Measurements from ENCODE around the gene HECW1.
A peak's percentile ranks its signal among the peaks of the same experiment; 100 is the strongest.

The HECW1 gene

DNA sequence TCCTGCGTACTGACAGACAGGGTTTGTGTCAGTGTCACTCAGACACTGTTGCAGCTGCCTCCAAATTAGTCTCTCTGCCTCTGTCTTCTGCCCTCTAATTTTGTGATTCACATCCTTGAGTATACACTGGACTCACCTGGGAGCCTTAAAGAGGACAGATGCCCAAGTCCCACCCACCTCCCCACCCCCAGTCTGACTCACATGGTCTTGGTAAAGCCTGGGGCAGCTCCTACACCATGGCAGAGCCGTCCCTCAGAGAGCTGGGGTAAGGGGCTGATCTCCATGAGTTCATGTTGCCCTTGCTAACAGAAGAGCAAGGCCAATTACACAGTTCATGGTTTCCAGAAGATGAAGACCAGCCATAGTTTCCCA, 272.8 kb downstream of the HECW1 start:
- DNase-seq: no peak

DNA sequence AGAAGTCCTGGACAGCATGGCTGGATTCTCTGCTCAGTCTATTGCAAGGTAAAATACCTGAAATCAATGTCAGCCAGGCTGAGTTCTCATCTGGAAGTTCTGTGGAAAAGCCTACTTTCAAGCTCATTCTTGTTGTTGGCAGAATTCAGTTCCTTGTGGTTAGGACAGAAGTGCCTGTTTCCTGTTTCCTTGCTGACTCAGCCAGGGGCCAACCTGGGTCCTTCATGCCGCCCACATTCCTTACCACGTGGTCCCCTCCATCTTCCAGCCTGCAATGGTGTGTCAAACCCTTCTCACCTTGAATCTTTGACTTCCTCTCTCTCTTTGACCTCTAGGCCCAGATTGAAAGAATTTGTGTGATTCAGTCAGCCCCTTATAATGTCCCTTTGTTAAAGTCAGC, 273.4 kb downstream of the HECW1 start:
- no peak for DNase-seq

DNA sequence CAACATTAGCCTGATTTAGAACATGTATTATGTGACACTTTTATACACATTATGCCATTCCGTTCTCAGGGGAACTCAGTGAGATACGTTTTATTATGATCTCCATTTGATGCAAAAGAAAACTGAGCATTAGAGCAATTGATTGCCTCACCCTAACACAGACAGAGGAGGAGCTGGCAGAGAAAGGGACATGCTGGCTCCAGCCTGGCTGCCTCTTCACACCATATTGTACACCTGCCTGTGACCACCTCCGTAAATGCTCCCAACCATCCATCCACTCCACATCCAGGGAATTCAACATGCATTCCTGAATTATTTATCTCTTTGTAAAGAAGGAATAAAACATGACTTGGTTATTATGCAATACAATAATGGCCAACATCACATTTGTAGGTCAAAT, 275.5 kb downstream of the HECW1 start:
- no peak for DNase-seq

DNA sequence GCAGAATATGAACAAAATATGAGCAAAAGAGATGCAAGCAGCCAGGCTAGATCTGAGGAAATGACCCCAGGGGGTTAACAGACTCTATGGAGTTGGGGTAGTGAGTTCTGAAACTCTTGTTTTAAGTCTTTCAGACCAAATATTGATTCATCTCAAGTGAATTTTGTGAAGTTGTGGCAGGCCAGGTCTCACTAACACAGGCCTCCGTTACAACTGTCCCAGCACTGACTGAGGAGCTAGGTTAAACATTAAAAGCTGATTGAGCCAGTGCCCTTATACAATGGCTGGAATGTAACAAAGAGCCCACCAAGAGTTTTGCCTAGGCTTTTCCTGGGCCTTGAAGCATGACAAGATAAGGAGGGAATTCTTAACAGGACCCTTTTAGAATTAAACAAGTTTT, 278.1 kb downstream of the HECW1 start:
- no peak for DNase-seq

DNA sequence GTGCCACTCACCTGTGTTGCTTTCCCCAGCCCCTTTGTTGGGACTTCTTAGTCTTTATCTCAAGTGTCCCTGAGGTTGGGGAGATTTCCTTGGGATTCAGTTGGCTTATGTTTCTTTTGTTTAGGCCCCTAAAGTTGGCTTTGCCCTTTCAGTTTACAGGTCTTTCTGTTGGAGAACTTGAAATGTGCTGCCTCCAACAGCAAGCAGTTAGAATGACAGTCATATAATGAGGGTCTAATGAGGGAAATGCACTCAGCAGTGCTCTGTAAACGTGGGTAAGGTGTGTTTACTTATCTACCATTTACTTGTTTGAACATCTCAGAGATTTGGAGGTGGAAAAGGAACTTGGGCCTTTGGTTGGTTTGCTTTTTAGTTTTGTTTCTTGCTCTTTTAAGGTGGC, 279.1 kb downstream of the HECW1 start:
- DNase-seq: no peak

DNA sequence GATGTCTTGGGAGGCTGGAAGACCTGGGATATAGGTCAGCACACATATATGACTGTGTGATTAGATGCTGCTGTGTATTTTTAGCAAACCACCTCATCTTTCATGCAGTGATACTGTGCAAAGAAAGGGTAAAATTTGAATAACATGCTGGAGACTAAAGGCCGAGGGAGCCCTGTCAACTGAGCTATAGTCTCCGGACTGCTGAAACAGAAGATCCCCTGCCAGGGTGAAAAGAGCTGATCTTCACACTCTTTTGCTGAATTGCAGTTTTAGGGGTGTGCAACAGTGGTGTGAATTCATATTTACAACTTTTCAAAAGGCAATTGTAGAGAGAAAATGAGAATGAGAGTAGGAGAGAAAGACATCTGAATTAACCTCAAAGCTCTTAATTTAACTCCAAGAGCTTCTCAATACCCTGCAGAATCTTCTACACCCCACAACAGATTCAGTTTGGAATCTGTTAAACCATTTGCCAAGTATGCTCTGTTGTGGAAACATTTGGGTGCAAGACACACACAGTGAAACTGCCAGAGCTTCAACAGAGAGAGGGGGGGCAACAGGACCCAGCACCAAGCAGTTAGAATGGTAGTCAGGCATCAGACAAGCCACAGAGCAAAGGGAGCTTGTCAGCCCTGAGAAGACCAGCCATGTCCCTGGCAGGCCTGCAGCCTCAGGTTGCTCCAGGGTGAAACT, 280.3 kb downstream of the HECW1 start:
- no peak for DNase-seq

DNA sequence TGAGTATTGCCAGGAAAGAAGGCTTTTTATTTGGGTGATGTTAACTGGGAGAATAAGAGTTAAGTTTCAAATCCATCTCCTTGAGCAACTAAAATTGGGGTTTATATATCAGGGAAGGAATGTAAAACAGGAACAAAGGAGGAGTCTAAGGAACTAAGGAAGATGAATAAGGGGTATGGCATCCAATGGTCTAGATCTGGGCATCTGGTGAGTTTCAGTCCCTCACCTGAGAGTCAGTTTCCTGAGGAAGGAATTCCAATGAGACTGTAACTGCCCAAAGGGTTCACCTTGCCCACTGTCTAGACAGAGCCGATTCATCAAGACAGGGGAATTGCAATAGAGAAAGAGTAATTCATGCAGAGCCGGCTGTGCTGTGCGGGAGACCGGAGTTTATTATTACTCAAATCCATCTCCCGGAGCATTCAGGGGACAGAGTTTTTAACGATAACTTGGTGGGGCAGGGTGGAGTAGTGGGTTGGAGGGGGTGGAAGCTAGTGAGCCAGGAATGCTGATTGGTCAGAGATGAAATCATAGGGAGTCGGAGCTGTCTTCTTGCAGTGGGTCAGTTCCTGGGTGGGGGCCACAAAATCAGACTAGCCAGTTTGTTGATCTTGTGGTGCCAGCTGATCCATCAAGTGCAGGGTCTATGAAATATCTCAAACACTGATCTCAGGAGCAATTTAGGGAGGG, 282.1 kb downstream of the HECW1 start:
- no peak for DNase-seq

DNA sequence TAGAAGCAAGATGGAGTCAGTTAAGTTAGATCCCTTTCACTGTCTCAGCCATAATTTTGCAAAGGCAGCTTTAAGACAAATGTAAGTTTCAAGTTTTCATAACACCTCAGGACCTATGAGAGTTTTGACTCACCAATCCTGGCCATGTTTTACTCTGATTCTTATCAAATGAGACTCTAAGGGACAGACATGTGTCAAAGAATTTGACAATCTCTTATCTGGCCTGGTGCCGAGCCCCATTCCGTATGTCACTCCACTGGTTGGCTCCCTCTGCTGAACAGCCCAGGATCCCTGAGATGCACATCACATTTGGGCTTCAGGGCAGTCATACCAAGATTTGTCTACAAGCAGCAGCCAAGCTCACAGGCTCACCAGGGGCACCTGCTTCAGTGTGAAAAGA, 282.9 kb downstream of the HECW1 start:
- DNase-seq: no peak

DNA sequence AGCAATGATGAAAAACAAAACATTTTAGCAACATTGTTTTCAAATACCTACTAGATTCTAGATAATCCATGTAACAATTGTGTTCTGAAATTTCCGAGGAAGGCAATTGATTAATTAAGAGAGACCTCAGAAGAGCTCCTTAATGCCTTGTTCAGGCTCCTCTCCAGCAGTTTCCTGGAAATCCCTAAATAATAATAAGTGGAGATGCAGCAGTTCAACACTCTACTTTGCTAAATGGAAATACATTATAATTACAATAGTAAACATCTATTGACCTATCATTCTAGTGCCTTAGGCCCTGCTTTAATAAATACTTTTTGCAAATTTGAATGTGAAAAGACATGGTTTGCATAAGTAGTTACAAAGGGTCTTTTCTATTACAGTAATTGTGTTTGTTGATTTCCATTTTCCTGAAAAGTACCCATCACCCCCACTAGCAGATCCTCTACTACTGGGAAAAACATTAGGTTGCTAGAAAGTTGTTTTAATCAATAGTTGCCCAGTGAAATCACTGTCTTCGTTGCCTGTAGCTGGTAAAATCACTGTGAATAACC, 283.8 kb downstream of the HECW1 start:
- DNase-seq: no peak

DNA sequence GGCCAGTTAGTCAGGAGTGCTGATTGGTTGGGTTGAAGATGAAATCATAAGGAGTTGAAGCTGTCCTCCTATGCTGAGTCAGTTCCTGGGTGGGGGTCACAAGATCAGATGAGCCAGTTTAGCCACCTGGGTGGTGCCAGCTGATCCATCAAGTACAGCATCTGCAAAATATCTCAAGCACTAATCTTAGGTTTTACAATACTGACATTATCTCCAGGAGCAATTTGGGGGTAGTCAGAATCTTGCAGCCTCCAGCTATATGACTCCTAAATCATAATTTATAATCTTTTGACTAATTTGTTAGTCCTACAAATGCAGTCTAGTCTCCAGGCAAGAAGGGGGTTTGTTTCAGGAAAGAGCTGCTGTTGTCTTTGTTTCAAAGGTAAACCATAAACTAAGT, 286.4 kb downstream of the HECW1 start:
- no peak for DNase-seq

DNA sequence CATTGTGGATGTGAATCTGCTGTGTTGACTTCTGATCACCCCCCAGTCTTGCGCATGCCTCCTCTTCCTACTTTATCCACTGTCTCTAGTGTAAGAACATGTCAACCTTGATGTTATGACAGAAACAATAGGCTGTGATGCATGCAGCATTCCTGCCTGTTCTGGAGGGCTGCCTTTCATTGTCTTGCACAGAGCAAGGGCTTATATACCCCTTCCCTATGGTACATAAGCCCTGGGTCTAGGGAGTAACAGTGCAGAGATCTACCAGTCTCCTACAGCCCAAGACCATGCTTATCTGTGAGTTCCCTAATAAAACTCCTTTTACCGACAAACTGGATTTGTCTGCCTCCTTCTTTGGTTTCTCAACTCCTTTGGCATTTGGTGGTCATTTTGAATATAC, 293.5 kb downstream of the HECW1 start:
- DNase-seq: no peak

DNA sequence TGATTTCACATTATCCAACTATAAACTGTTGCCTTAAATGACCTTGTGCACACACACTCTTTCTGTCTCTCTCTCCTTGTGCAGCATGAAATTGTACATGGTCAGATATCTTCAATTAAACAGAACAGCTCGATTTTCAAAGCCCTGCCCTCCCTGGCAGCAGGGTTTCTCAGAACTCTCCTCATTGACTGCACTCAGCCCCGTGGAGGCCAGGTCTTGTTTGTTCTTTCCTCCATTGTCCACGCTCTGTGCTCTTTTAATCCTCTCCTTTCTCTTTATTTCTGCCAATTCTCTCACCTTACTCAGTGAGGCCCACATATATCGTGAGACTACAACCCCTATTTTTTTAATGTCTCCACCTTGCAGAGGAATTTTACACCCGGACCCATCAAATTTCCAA, 294.5 kb downstream of the HECW1 start:
- DNase-seq: no peak

DNA sequence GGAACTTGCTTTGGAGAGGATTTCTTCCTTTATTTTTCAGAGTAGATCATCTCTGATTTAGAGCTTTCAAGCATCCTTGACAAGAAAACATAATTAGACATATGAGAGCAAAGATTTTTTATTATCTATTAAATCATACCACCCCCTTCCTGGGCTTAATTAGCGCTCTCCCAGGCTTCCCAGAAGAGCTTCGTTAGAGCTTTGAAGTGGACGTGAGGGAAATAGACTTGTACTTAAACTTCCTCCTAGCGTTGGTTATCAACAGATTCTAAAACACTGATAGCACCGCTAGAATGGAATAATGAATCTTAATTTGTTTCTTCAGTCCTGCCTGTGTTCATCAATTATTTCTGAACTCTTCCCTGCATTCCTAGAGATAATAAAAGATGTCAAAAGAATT, 296.5 kb downstream of the HECW1 start:
- DNase-seq: no peak

DNA sequence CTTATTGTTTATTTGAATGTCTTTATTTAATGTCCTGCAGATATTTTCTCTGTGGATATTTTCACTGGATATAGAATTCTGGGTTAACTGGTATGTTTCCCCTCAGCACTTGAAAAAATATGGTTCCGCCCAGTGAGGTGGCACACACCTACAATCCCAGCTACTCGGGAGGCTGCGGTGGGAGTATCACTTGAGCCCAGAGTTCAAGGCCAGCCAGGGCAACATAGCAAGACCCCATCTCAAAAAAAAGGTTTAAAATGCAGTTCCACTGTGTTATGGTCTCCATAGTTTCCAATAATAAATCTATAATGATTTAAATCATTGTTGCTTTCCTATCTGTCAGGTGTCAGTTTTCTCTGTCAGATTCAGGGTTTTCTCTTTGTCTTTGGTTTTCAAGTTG, 305.0 kb downstream of the HECW1 start:
- DNase-seq: no peak

DNA sequence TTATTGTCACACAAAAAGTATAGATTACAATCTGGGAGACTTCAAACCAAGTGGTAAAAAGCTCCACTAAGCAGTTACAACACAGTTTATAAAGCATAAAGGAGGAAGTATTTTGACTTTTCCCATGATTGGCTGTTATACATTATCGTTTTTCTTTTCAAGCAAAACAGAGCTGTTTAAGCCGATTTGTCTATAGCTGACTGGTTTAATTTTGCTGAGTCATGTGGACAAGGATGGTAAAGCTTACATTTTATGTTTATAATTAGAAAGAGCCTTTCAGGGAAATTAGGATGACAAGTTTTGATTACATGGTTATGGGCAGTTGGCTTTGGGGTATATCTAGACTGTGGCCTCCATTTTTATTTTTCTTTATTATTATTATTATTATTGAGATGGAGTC, 318.0 kb downstream of the HECW1 start:
- DNase-seq: no peak

DNA sequence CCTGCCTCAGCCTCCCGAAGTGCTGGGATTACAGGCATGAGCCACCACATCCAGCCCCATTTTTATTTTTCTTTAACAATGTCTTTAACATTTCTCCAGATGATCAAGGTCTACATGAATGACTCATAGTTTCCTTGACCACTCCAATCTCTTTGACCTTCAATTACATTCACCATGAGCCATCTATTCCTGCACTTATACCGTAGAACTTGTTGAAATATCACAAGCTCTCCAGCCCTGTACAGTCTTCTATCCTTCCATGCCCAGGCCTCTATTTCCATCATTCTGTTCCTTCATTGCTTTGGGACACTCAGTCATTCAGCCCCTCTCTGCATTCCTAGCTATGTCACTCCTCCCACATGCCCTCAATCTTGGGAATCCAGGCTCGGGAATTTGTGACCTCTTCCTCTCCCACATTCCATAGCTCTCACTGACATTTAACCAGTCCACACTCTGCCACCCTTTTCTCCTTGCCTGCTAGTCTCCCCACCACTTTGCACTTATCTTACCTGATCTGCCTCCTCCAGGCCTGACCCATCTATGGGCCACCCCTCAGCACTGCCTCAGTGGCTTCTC, 318.7 kb downstream of the HECW1 start:
- no peak for DNase-seq

DNA sequence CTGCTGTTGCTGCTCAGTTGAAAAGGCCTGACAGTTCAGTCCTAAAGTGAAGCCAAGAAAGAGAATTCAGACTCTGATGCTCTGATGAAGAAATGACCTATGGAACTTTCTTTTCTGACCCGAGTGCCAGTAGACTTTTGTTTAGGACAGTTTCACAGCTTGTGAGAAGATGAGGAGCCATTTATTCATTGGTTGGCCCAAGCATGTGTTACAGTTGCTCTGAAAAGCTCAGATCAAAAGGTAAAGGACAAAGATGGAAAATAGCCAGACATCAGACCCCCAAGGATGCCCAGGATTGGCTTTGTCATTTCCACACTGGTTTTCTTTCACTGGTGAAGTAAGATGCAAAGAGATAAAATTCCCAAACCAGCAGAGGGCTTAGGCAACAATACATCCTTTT, 321.2 kb downstream of the HECW1 start:
- no peak for DNase-seq

DNA sequence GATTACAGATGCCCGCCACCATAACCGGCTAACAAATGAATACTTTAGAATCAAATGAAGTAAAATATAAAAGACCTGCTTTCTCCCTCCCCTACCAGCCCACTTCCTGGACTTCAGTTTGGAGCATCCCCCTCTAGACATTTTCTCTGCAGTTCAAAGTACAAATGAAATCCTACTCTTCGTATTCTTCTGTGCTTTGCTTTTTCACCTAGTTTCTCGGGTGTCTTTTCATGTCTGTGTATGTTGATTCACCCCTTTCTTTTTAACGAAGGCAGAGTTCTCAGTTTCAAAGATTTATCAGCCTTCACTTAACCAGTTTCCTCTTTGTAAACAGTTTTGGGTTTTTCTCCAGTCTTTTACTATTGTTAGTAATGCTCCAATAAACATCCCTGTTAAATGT, 324.6 kb downstream of the HECW1 start:
- no peak for DNase-seq

DNA sequence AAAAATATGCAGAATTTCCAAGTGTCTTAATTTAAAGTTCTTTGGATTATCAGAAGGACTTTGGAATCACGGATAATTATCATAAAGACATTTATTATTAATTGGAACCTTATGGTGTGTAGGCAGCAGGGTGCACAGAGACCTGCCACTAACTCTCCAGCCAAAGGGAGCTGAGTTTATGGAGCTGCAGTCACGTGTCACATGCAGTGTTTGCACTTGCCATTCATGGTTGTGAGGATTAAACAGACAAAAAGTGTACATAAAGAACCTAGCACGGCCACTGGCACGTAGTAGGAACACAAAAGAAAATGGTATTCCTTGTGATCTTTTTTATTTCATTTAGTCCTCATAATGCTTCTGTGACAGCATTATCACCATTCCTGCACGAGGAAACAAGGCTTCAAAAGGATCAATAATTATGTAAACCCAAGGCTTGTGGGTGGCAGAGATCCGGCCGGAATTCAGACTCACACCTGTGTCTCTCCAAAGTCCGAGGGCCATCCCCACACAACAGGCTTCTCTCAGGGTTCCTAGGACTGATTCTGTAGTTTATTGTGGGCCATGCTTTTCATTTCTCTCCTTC, 326.5 kb downstream of the HECW1 start:
- DNase-seq: no peak

DNA sequence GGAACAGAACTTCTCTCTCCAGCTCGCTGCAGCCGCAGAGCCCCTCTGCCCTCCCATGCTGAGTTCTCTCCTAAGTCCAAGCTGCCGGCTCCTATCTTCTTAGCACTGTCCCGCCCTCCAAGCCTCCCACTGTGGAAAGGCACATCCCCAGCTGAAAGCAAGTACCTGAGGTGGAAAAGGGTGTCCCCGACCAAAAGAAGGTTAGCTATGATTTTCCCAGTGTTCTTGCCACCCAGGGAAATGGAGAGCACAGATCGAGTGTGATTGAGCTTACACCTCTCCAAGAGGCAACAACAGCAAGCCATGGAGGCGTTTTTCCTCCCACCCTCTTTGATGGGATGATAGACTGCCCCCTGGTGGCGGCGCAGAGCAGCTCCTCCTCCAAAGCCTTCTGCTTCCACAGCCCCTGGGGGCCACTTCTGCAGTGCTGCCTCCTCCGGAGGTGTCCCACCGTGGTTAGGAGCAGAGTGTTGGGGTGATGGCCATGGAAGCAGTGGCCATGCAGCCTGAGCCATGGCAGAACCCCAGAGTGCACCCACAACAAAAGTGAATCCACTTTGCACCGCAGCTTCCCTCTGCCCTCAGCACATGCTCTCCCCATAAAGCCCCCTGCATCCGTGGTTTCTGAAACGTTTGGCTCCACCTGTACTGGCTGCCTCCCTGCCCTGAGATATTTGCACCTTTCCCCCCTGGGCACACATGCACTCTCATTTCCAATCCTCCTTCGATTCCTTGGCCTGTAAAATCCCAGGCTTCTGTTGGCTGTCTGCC, 327.4 kb downstream of the HECW1 start:
- peak; percentile 45 to 47 for DNase-seq

DNA sequence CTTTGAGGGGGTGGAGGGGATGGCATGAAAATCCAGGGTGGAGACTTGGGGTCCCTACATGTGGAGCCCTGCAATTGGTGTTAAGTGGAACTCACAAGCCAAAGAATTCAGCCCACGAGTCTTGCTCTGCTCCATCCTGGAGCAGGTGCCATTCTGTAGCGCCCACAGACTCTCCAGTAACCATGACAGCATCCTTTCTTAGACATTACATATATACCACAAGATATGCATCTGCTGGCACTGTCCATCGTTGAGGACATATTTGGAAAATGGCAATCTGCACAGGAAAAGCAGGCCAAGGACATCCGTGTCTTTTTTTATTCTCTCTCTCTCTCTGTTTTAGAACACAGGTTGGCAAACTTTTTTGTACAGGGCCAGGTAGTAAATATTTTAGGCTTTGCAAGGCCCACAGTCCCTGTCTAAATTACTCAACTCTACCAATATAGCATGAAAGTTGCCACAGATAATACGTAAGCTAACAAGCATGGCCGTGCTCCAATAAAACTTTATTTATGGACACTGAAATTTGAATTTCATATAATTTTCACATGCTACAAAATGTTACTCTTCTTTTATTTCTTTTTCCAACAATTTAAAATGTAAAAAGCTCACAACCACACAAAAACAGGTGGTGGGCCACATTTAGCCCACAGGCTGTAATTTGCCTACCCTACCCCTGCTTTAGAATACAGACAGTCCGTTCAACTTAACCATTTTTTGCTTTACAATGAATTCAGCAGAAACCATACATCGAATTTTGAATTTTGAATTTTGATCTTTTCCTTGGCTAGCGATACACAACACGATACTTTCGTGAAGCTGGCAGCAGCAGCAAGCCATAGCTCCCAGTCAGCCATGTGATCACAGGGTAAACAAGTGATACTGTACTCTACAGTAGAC, 329.0 kb downstream of the HECW1 start:
- DNase-seq: no peak

DNA sequence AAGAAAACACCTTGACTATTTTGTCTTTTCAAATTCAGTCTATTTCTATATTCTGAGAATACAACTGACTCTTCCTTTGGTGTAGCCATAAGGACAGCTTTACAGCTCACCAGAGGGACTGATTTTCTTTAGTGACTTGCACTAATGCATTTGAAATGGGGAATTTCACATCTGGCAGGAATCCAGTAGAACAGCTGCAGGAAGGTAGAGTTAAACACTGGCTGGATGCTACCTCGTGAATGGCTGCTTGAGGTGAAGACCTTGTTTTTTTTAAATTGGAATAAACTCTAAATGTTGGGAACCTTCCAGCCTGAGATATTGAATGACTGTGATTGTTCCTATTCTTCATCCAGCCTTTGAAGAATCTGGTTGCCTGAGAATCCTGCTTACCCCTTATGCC, 330.9 kb downstream of the HECW1 start:
- DNase-seq: no peak
